Breast epithelium (tissue), 4 donors: ENCODE data around the gene LPP. TPM values are rescaled to one million over a fixed set of nuclear protein-coding genes. Genes with fewer than 3 reads are reported as not detected.
A peak's percentile ranks its signal among the peaks of the same experiment; 100 is the strongest.

Experiments used
- DNase-seq, 2 donors: peaks; one replicate each; pipeline ENCODE4 v3.0.0-alpha.2; 2019; ENCODE audit warnings: low spot score in 2 of 2
- H3K27ac ChIP-seq, 2 donors: fragments of 200-600 bp; sonication (generic) in 1 of 2; one replicate each; pipeline ENCODE4 v1.5.1; 2016 to 2019; ENCODE audit warnings: mild to moderate bottlenecking in 1 of 2
- H3K27me3 ChIP-seq, 2 donors: fragments of 200-600 bp; sonication (generic) in 1 of 2; one replicate each; pipeline versions ENCODE4 v1.5.1 to v1.6.0; 2017 to 2019; ENCODE audit warnings: control low read depth in 1 of 2, mild to moderate bottlenecking in 1 of 2
- H3K36me3 ChIP-seq: fragments of 200-600 bp; one replicate; pipeline ENCODE4 v1.5.1; 2019
- H3K4me1 ChIP-seq, 2 donors: fragments of 200-600 bp; sonication (generic); one replicate each; pipeline ENCODE4 v1.5.1; 2016 to 2019; ENCODE audit warnings: control low read depth in 1 of 2
- H3K4me3 ChIP-seq, 3 donors: fragments of 200-600 bp; sonication (generic); 1 replicate in 2 of 3; 2 replicates in 1 of 3; pipeline ENCODE4 v1.5.1; 2016 to 2019; ENCODE audit warnings: mild to moderate bottlenecking in 3 of 3, moderate library complexity in 2 of 3
- H3K9me3 ChIP-seq, 2 donors: fragments of 200-600 bp; sonication (generic) in 1 of 2; one replicate each; pipeline ENCODE4 v1.5.1; 2016 to 2019; ENCODE audit warnings: control low read depth in 1 of 2
- POLR2A ChIP-seq: fragments of 450-650 bp; IDR thresholded peaks from one replicate; pipeline ENCODE4 v1.6.1; 2016; ENCODE audit warnings: antibody characterized with exemption, mild to moderate bottlenecking, moderate library complexity
- POLR2AphosphoS5 ChIP-seq, 3 donors: sonication (generic); formaldehyde crosslinking; IDR thresholded peaks; one replicate each; pipeline ENCODE4 v1.6.1; 2017; ENCODE audit warnings: antibody characterized with exemption in 3 of 3
- intact Hi-C: fragments of 100-400 bp; cut with DNase I; formaldehyde crosslinking; loops from one replicate; pipeline ENCODE4 v1.15.1; 2023; ENCODE audit warnings: low total_unique reads
- total RNA-seq, 3 donors: library from RNA; depleted of rRNA; stranded (reverse); fragments of >200 nt; gene quantifications; one replicate each; pipeline ENCODE4 v1.1.0, GENCODE V29; 2016
- TF ChIP-seq, protein P1 (sequence below), 3 donors: fragments of 450-650 bp; IDR thresholded peaks; one replicate each; pipeline ENCODE4 v1.5.1; 2016 to 2017; ENCODE audit warnings: antibody characterized with exemption in 3 of 3, mild to moderate bottlenecking in 3 of 3, moderate library complexity in 3 of 3

LPP gene
- total RNA-seq, 3 donors from 2014 or later: 135 to 183 (median 147) TPM

GRCh38 chr3:188365184-188365583 is 211.2 kb downstream of the LPP start:
- intact Hi-C loops: no loop called here
- no peak for DNase-seq
- no peak overlapping the region for H3K27ac ChIP-seq
- TF ChIP-seq POLR2A: no peak
- TF ChIP-seq POLR2AphosphoS5 (IDR thresholded peaks at IDR 0.05): no peak
- TF ChIP-seq, protein P1, sequence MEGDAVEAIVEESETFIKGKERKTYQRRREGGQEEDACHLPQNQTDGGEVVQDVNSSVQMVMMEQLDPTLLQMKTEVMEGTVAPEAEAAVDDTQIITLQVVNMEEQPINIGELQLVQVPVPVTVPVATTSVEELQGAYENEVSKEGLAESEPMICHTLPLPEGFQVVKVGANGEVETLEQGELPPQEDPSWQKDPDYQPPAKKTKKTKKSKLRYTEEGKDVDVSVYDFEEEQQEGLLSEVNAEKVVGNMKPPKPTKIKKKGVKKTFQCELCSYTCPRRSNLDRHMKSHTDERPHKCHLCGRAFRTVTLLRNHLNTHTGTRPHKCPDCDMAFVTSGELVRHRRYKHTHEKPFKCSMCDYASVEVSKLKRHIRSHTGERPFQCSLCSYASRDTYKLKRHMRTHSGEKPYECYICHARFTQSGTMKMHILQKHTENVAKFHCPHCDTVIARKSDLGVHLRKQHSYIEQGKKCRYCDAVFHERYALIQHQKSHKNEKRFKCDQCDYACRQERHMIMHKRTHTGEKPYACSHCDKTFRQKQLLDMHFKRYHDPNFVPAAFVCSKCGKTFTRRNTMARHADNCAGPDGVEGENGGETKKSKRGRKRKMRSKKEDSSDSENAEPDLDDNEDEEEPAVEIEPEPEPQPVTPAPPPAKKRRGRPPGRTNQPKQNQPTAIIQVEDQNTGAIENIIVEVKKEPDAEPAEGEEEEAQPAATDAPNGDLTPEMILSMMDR (IDR thresholded peaks at IDR 0.05): no peak
- H3K9me3 ChIP-seq: no peaks in the 10 kb centered on the region
- H3K4me1 ChIP-seq: no peaks in the 10 kb centered on the region
- no peak overlapping the region for H3K4me3 ChIP-seq
- H3K36me3 ChIP-seq: no peaks in the 10 kb centered on the region
- H3K27me3 ChIP-seq: no peaks in the 10 kb centered on the region

DNA sequence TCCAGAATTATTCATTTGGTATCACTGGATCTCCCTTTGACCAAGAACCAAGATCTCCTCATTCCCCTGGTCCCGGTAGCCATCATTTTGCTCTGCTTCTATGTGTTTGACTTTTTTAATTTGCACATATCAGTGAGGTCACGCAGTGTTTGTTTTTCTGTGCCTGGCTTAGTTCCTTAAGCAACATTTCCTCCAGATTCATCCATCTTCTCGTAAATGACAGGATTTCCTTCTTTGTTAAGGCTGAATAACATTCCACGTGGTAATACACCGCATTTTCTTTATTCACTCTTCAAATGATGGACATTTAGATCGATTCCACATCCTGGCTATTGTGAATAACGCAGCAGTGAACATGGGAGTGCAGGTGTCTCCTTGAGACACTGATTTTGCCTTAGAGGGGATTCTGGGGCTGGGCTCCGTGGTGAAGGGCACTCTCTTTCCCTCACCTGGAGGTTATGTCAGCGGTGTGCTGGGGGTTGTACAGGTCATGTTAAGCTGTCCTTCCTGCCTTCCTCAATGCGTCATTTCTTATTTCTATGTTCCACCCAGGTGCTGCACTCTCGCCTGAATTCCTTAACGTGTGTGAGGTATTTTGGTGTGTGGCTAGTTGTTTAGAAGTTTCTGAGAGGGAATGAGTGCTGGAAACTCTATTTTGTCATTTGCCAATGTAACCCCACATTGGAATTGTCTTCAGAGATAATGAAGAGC is 212.2 kb downstream of the LPP start:
- intact Hi-C loops: no loop called here
- Histone ChIP-seq H3K4me1 (no peaks in the 10 kb centered on the region), H3K27ac (peak overlapping the region in 1 of 2 donors; percentile 11), H3K9me3 (no peaks in the 10 kb centered on the region), H3K4me3 (no peak overlapping the region), H3K27me3 (no peaks in the 10 kb centered on the region), H3K36me3 (no peaks in the 10 kb centered on the region)
- DNase-seq: no peak
- TF ChIP-seq POLR2AphosphoS5 (IDR thresholded peaks at IDR 0.05) (no peak), POLR2A (no peak)
- TF ChIP-seq, protein P1 (IDR thresholded peaks at IDR 0.05): no peak

DNA sequence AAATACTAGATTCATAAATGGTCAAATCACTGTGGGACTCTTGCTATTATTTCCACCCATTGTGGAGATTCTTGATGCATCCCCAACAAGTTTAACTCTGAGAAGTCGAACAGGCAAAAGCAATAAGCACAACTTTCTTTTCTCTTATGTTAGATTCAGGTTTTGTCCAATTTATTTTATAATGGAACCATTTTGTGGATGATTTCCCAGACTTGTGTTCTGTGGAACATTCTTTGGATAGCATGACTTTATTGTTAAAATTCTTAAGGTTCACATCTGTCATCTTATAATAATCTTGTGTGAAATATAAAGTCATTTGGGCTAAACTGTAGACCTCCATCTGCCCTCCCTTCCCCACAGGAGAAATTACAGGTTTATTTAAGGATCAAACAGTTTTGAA is 213.7 kb downstream of the LPP start:
- H3K36me3 ChIP-seq: no peaks in the 10 kb centered on the region
- intact Hi-C loops: no loop called here
- H3K27ac ChIP-seq: peak overlapping the region in 1 of 2 donors; percentile 54
- no peak for DNase-seq
- no peaks in the 10 kb centered on the region for H3K4me1 ChIP-seq
- H3K4me3 ChIP-seq: no peak overlapping the region
- TF ChIP-seq, protein P1 (IDR thresholded peaks at IDR 0.05): no peak
- TF ChIP-seq POLR2AphosphoS5 (IDR thresholded peaks at IDR 0.05) (no peak), POLR2A (no peak)
- H3K27me3 ChIP-seq: no peaks in the 10 kb centered on the region
- H3K9me3 ChIP-seq: no peaks in the 10 kb centered on the region

- no peaks in the 10 kb centered on the region for H3K27me3 ChIP-seq
- intact Hi-C loops: no loop called here
- no peak for TF ChIP-seq POLR2A
- TF ChIP-seq POLR2AphosphoS5 (IDR thresholded peaks at IDR 0.05): no peak
- TF ChIP-seq, protein P1 (IDR thresholded peaks at IDR 0.05): no peak
- no peak overlapping the region for H3K27ac ChIP-seq
- no peaks in the 10 kb centered on the region for H3K4me1 ChIP-seq
- DNase-seq: no peak
- no peaks in the 10 kb centered on the region for H3K9me3 ChIP-seq
- no peaks in the 10 kb centered on the region for H3K36me3 ChIP-seq
- no peak overlapping the region for H3K4me3 ChIP-seq
These were observed 215.6 kb downstream of the LPP start for GRCh38 chr3:188369526-188369925.

GRCh38 chr3:188370081-188370830 is 216.3 kb downstream of the LPP start:
- no peak overlapping the region for H3K27ac ChIP-seq
- no peak for DNase-seq
- no peaks in the 10 kb centered on the region for H3K9me3 ChIP-seq
- no peaks in the 10 kb centered on the region for H3K4me1 ChIP-seq
- H3K27me3 ChIP-seq: no peaks in the 10 kb centered on the region
- TF ChIP-seq POLR2A (no peak), POLR2AphosphoS5 (IDR thresholded peaks at IDR 0.05) (no peak)
- TF ChIP-seq, protein P1 (IDR thresholded peaks at IDR 0.05): no peak
- H3K36me3 ChIP-seq: no peaks in the 10 kb centered on the region
- intact Hi-C loops: no loop called here
- no peak overlapping the region for H3K4me3 ChIP-seq
